DND-41 (cell line): ENCODE measurements around the gene SNX27.
A peak's percentile ranks its signal among the peaks of the same experiment; 100 is the strongest.

ENCODE experiments used
- CTCF ChIP-seq: IDR thresholded peaks from 2 replicates; pipeline ENCODE4 v1.5.1; 2012; ENCODE audit warnings: borderline replicate concordance, low read length, moderate library complexity, mild to moderate bottlenecking; ENCODE audit not compliant: poor library complexity, severe bottlenecking; ENCODE audit errors: extremely low read depth
- EZH2 ChIP-seq: IDR thresholded peaks from 3 replicates; pipeline ENCODE4 v1.6.1; 2012; ENCODE audit warnings: borderline replicate concordance, low read depth, mild to moderate bottlenecking, moderate library complexity, low read length, inconsistent platforms; ENCODE audit not compliant: severe bottlenecking

- TF ChIP-seq CTCF, result peak; percentile 92
- no peak for TF ChIP-seq EZH2
These were observed 17.7 kb upstream of the SNX27 start for GRCh38 chr1:151594143-151594625.
